ENCODE measurements around the gene NBPF1. TPM values are rescaled to one million over a fixed set of nuclear protein-coding genes. Genes with fewer than 3 reads are reported as not detected.
"Not testable (repeated sequence)": the region's sequence is repeated elsewhere in the genome, so short reads cannot be mapped to it uniquely, and the experiment has no call there.

Gene NBPF1
- total RNA-seq, 1 experiment from 2014 or later = 46.0 TPM

- H3K36me3 ChIP-seq (ENCODE audit: control insufficient read depth in 1 of 2, insufficient read depth in 2 of 2, low read length in 2 of 2); H3K4me3 ChIP-seq (replicated peaks in 1 of 2; ENCODE audit: low read depth in 1 of 2, low read length in 2 of 2); ATAC-seq; H3K9me3 ChIP-seq (ENCODE audit: control insufficient read depth in 1 of 2, insufficient read depth in 1 of 2, low read depth in 1 of 2, low read length in 2 of 2); H3K4me2 ChIP-seq (ENCODE audit: low read length); H3K4me1 ChIP-seq (ENCODE audit: control insufficient read depth in 1 of 2, insufficient read depth in 2 of 2, low read length in 2 of 2); RAD21 ChIA-PET (ENCODE audit: low non-redundant PET in 1 of 2, low total read pairs in 2 of 2, uncharacterized antibody in 2 of 2, unreplicated experiment in 2 of 2); DNase-seq (ENCODE audit: low read depth, low spot score); intact Hi-C loops (cut with micrococcal nuclease); H3K9ac ChIP-seq (ENCODE audit: low read length); CTCF ChIA-PET; H2AFZ ChIP-seq (ENCODE audit: low read depth, low read length, poor library complexity, severe bottlenecking); H3K9me2 ChIP-seq (ENCODE audit: insufficient read depth); H4K20me1 ChIP-seq (ENCODE audit: insufficient read depth); H3K27me3 ChIP-seq (ENCODE audit: insufficient read depth, low read length); POLR2A ChIA-PET; H3K27ac ChIP-seq (ENCODE audit: low read depth, low read length); BruUV-seq (replicated peaks); H3K79me2 ChIP-seq (ENCODE audit: insufficient read depth, low read length): not testable (repeated sequence)
Observed at GRCh38 chr1:16550212-16550918, 63.0 kb downstream of the NBPF1 start.

GRCh38 chr1:16549545-16549944 is 63.8 kb downstream of the NBPF1 start:
- CTCF ChIA-PET; H4K20me1 ChIP-seq (ENCODE audit: insufficient read depth); H3K4me2 ChIP-seq (ENCODE audit: low read length); H3K79me2 ChIP-seq (ENCODE audit: insufficient read depth, low read length); H2AFZ ChIP-seq (ENCODE audit: low read depth, low read length, poor library complexity, severe bottlenecking); intact Hi-C loops (cut with micrococcal nuclease); POLR2A ChIA-PET; H3K27ac ChIP-seq (ENCODE audit: low read depth, low read length); H3K9me3 ChIP-seq (ENCODE audit: control insufficient read depth in 1 of 2, insufficient read depth in 1 of 2, low read depth in 1 of 2, low read length in 2 of 2); H3K4me3 ChIP-seq (replicated peaks in 1 of 2; ENCODE audit: low read depth in 1 of 2, low read length in 2 of 2); H3K27me3 ChIP-seq (ENCODE audit: insufficient read depth, low read length); ATAC-seq; BruUV-seq (replicated peaks); RAD21 ChIA-PET (ENCODE audit: low non-redundant PET in 1 of 2, low total read pairs in 2 of 2, uncharacterized antibody in 2 of 2, unreplicated experiment in 2 of 2); H3K36me3 ChIP-seq (ENCODE audit: control insufficient read depth in 1 of 2, insufficient read depth in 2 of 2, low read length in 2 of 2); DNase-seq (ENCODE audit: low read depth, low spot score); H3K4me1 ChIP-seq (ENCODE audit: control insufficient read depth in 1 of 2, insufficient read depth in 2 of 2, low read length in 2 of 2); H3K9me2 ChIP-seq (ENCODE audit: insufficient read depth); H3K9ac ChIP-seq (ENCODE audit: low read length): not testable (repeated sequence)
